Transverse colon (tissue), 4 donors: ENCODE results near the gene CLMN. TPM values are rescaled to one million over a fixed set of nuclear protein-coding genes. Genes with fewer than 3 reads are reported as not detected.

Source experiments
- DNase-seq: peaks from one replicate; pipeline ENCODE4 v3.0.0-alpha.2; 2019
- H3K27ac ChIP-seq, 4 donors: fragments of 200-600 bp; sonication (generic); 2 replicates each; pipeline ENCODE4 v1.5.1; 2016 to 2018; ENCODE audit warnings: inconsistent platforms in 4 of 4
- H3K27me3 ChIP-seq: fragments of 200-600 bp; sonication (generic); 2 replicates; pipeline ENCODE4 v1.5.1; 2017; ENCODE audit warnings: inconsistent platforms
- H3K36me3 ChIP-seq, 4 donors: fragments of 200-600 bp; sonication (generic); 2 replicates each; pipeline ENCODE4 v1.5.1; 2017 to 2019; ENCODE audit warnings: inconsistent platforms in 4 of 4
- H3K4me1 ChIP-seq, 4 donors: fragments of 200-600 bp; sonication (generic); 2 replicates each; pipeline ENCODE4 v1.5.1; 2017 to 2020; ENCODE audit warnings: inconsistent platforms in 4 of 4
- H3K4me3 ChIP-seq, 4 donors: fragments of 200-600 bp; sonication (generic); 1 replicate in 1 of 4; 2 replicates in 3 of 4; pipeline versions ENCODE4 v1.5.1 to v1.6.1; 2017 to 2019; ENCODE audit warnings: inconsistent platforms in 4 of 4
- H3K9me3 ChIP-seq, 2 donors: fragments of 200-600 bp; sonication (generic); 2 replicates each; pipeline ENCODE4 v1.5.1; 2017 to 2019; ENCODE audit warnings: inconsistent platforms in 2 of 2
- EP300 ChIP-seq: sonication (generic); formaldehyde crosslinking; IDR thresholded peaks from one replicate; pipeline ENCODE4 v1.6.1; 2017; ENCODE audit warnings: antibody characterized with exemption, low read depth
- POLR2A ChIP-seq: fragments of 450-650 bp; IDR thresholded peaks from one replicate; pipeline ENCODE4 v1.6.1; 2016; ENCODE audit warnings: antibody characterized with exemption, mild to moderate bottlenecking, moderate library complexity
- POLR2AphosphoS5 ChIP-seq, 3 donors: sonication (generic); formaldehyde crosslinking; IDR thresholded peaks; one replicate each; pipeline ENCODE4 v1.6.1; 2016; ENCODE audit warnings: antibody characterized with exemption in 3 of 3
- WGBS, 2 donors: methylation state at CpG; one replicate each; pipeline ENCODE4 v1.1.5; 2018; ENCODE audit warnings: low coverage in 1 of 2; 5-methylcytosine and 5-hydroxymethylcytosine counted together
- in situ Hi-C, 4 donors: fragments of 200-750 bp; cut with MboI; loops; one replicate each; pipeline versions ENCODE4 v1.15.0 to v1.15.1; 2017; ENCODE audit warnings: low sequenced_read_pairs in 3 of 4, low pct_ligation_motif_present in 1 of 4, low pct_unique_long_range_greater_than_20kb in 1 of 4
- intact Hi-C: fragments of 100-400 bp; cut with DNase I; formaldehyde crosslinking; loops from one replicate; pipeline ENCODE4 v1.15.1; 2023; ENCODE audit warnings: low total_unique reads
- total RNA-seq, 4 donors: library from RNA; depleted of rRNA; stranded (reverse); fragments of >200 nt; gene quantifications; one replicate each; pipeline ENCODE4 v1.1.0, GENCODE V29; 2016
- TF ChIP-seq, protein P1 (sequence below), 5 experiments: fragments of 200-600 bp in 3 of 5; fragments of 450-650 bp in 2 of 5; sonication (generic) in 3 of 5; IDR thresholded peaks; 1 replicate in 2 of 5; 2 replicates in 3 of 5; pipeline ENCODE4 v1.5.1; 2016 to 2017; ENCODE audit warnings: antibody characterized with exemption in 5 of 5, inconsistent platforms in 3 of 5, mild to moderate bottlenecking in 2 of 5, moderate library complexity in 1 of 5

The CLMN gene
- total RNA-seq, 4 donors from 2014 or later, result 71.1 to 118 (median 90.1) TPM

GRCh38 chr14:95163132-95163531 is 156.6 kb downstream of the CLMN start:
- intact Hi-C loops (no loop called here), in situ Hi-C loops (no loop called here)
- Histone ChIP-seq H3K36me3 (no peaks in the 10 kb centered on the region), H3K27ac (no peak overlapping the region), H3K27me3 (no peaks in the 10 kb centered on the region), H3K4me1 (peaks cover 4 to 13% (median 8%) of the 10 kb centered on the region in 4 donors), H3K4me3 (no peak overlapping the region), H3K9me3 (no peaks in the 10 kb centered on the region)
- WGBS, 2 donors, result 73 to 81% methylated on average over 2 of the region's 2 CpGs
- DNase-seq, result no peak
- TF ChIP-seq EP300, result no peak
- TF ChIP-seq POLR2A, result no peak

DNA sequence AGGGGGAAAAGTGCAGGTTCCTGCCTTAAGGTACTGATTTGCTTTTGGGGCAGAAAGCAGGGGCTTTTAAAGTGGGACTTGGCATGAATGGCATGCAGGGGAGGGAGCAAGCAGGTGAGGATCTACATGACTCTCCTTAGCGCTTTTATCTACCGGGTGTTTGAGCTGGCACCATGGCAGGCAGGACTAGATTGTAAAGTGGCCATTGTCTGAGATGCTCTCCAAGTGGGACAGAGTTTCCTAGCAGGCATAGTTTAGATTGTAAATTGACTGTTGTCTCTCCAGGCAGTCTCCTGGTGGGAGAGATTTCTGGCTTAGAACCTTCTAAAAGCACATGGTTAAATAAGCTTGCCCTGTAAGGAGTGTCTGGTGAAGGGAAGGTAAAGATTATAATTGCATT is 157.1 kb downstream of the CLMN start:
- in situ Hi-C loops, result no loop called here
- DNase-seq, result no peak
- TF ChIP-seq EP300 (no peak), POLR2AphosphoS5 (IDR thresholded peaks at IDR 0.05) (no peak), POLR2A (no peak)
- TF ChIP-seq, protein P1, sequence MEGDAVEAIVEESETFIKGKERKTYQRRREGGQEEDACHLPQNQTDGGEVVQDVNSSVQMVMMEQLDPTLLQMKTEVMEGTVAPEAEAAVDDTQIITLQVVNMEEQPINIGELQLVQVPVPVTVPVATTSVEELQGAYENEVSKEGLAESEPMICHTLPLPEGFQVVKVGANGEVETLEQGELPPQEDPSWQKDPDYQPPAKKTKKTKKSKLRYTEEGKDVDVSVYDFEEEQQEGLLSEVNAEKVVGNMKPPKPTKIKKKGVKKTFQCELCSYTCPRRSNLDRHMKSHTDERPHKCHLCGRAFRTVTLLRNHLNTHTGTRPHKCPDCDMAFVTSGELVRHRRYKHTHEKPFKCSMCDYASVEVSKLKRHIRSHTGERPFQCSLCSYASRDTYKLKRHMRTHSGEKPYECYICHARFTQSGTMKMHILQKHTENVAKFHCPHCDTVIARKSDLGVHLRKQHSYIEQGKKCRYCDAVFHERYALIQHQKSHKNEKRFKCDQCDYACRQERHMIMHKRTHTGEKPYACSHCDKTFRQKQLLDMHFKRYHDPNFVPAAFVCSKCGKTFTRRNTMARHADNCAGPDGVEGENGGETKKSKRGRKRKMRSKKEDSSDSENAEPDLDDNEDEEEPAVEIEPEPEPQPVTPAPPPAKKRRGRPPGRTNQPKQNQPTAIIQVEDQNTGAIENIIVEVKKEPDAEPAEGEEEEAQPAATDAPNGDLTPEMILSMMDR (IDR thresholded peaks at IDR 0.05), result no peak
- H3K4me1 ChIP-seq, result peaks cover 6 to 16% (median 11%) of the 10 kb centered on the region in 4 donors
- H3K4me3 ChIP-seq, result no peak overlapping the region
- no peaks in the 10 kb centered on the region for H3K27me3 ChIP-seq
- H3K36me3 ChIP-seq, result no peaks in the 10 kb centered on the region
- intact Hi-C loops, result no loop called here
- 49% methylated on average over 2 of the region's 2 CpGs; no CpG with 5 or more reads in 1 of the 2 donors for WGBS, 2 donors
- no peaks in the 10 kb centered on the region for H3K9me3 ChIP-seq
- no peak overlapping the region for H3K27ac ChIP-seq

DNA sequence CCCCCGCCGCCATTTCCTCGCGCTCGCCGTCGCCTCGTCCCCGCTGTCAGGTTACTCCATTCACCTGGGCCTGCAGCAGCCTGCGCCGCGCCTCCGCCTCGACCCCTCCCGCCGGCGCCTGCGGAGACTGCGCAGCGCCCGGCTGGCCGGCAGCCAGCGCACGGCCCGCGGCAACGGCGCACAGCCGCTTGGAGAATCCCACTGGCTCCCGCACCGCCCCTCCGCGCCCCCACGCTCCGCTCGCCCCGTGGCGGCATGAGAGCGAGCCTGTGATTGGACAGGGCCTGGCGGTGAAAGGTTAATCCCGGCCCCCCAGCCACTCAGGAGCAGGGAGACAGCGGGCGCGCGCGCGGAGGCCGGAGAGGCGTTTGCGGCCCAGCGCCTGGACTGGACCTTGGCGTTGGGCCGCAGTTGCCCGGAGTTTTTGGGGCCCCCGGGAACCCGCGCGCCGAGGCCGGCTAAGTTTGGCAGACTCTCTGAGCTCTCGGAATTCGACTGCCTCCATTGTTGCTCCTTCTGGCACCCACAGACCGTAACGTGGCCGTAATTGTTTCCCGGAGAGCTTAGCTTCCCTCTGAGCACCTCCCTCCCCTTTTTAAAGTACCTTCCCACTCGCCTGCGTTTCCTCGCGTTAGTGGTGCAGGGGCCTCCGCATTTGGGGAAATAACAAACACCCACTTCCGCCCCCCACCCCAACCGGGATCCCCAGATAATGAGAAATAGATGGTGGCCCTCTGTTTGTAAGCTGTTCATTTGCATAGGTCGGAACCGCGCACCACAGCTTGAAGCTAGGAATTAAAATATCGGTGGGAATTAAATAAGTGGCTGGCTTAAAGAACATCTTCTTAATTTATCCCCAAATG is 162.2 kb downstream of the CLMN start, which contains the start of gene DICER1:
DICER1 (minus strand) TSS at position 203 of the 863 bp plus-strand sequence. CDS start 24,071 bp downstream, outside the sequence.
- Histone ChIP-seq H3K9me3 (no peaks in the 10 kb centered on the region), H3K27ac (peak within 1 kb of the TSS; percentile 93 to 96 (median 96)), H3K27me3 (no peaks in the 10 kb centered on the region), H3K36me3 (no peaks in the 10 kb centered on the region), H3K4me1 (peaks cover 19 to 44% (median 35%) of the 10 kb centered on the region in 4 donors), H3K4me3 (peak within 1 kb of the TSS; percentile 53 to 96 (median 74))
- TF ChIP-seq, protein P1 (IDR thresholded peaks at IDR 0.05), result no peak
- TF ChIP-seq POLR2A (peak; percentile 70), POLR2AphosphoS5 (IDR thresholded peaks at IDR 0.05) (peak in 2 of 3 donors; percentile 71 to 74)
- DNase-seq, result peak; percentile 98
- in situ Hi-C loops (no loop called here), intact Hi-C loops (no loop called here)
- WGBS, 2 donors, result 0% methylated on average over 3 to 60 of the region's 77 CpGs

DNA sequence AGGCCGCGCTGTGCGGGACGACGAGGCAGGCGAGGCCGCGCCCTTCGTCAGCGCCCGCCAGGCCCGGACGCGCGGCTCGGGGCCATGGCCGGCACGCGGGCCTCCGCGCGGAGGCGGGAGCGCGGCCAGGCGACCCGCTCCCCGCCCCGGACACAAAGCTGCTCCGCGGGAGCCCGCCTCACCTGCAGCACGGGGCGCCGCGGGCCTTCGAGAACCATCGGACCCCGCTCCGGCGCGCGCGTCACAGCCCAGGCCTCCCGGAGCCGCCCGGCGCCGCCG is 162.7 kb downstream of the CLMN start:
- WGBS, 2 donors, result 0% methylated on average over 11 of the region's 50 CpGs; no CpG with 5 or more reads in 1 of the 2 donors
- intact Hi-C loops (no loop called here), in situ Hi-C loops (no loop called here)
- DNase-seq, result no peak
- Histone ChIP-seq H3K27ac (peak overlapping the region; percentile 93 to 96 (median 96)), H3K27me3 (no peaks in the 10 kb centered on the region), H3K9me3 (no peaks in the 10 kb centered on the region), H3K4me3 (peak overlapping the region; percentile 53 to 96 (median 68)), H3K36me3 (no peaks in the 10 kb centered on the region), H3K4me1 (peaks cover 19 to 44% (median 37%) of the 10 kb centered on the region in 4 donors)
- TF ChIP-seq EP300 (no peak), POLR2A (no peak), POLR2AphosphoS5 (IDR thresholded peaks at IDR 0.05) (no peak)
- TF ChIP-seq, protein P1 (IDR thresholded peaks at IDR 0.05), result no peak
